AG08396 (cell line): ENCODE measurements around the gene PPP3CA.
"Not testable (repeated sequence)": the region's sequence is repeated elsewhere in the genome, so short reads cannot be mapped to it uniquely, and the experiment has no call there.

Experiments
- DNase-seq: peaks from one replicate; pipeline ENCODE4 v3.0.0; 2012; ENCODE audit warnings: low spot score, mixed read lengths

The PPP3CA gene

DNA sequence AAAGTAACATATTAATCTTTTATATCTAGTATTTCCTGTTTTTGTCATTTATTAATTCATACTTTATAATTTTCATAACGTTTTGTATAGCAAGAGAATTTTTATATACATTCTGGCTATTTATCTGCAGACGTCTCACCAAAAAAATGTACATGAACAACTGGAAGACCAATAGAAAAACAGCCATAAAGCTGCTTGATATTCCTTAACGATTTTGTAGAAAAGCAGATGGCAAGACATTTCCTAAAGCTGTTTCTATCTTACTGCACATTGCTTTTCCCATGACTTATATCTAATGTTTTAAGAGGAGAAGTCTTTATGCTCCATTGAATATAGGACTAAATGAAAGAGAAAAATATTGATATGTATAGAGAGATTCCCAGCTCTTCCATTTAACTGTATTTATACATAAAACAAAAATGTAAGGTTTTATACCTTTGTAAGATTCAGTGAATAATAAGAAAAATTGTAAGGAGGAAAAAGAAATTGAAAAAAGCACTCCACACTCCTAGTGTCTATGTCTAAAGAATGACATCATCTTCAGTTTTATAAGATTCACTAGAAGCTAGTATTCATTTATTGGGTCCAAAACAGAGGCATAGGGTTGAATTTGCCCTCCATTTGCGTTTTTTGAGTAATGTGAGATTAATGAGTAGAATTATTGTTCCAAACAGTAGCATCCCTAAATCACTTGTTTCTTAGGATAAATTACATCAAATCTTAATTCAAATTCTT lies 248.5 kb downstream of the PPP3CA start:
- DNase-seq: no peak

DNA sequence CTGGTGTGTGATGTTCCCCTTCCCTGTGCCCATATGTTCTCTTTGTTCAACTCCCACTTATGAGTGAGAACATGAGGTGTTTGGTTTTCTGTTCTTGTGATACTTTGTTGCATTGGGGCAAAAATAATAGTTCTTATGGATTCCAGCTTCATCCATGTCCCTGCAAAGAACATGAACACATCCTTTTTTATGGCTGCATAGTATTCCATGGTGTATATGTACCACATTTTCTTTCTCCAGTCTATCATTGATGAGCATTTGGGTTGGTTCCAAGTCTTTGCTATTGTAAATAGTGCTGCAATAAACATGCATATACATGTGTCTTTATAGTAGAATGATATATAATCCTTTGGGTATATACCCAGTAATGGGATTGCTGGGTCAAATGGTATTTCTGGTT lies 254.7 kb downstream of the PPP3CA start:
- DNase-seq: not testable (repeated sequence)

DNA sequence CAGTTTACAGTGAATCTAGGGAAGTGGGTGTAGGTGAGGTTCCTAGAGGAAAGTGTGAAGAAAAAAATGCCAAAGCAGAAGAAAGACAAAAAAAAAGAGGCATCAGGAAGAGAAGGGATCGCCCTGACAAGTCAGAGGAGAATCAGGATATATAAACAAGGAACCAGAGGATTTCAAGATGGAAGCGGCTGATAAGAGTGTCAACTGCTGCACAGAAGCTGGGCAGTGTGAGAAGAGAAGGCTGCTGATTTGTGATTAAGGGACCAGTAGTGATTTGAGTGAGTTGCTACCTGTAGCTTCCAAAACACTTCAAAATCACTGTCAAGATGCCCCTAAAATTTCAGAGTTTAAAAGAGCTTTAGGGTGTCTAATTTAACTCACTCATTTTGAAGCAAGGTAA lies 258.2 kb downstream of the PPP3CA start:
- no peak for DNase-seq

DNA sequence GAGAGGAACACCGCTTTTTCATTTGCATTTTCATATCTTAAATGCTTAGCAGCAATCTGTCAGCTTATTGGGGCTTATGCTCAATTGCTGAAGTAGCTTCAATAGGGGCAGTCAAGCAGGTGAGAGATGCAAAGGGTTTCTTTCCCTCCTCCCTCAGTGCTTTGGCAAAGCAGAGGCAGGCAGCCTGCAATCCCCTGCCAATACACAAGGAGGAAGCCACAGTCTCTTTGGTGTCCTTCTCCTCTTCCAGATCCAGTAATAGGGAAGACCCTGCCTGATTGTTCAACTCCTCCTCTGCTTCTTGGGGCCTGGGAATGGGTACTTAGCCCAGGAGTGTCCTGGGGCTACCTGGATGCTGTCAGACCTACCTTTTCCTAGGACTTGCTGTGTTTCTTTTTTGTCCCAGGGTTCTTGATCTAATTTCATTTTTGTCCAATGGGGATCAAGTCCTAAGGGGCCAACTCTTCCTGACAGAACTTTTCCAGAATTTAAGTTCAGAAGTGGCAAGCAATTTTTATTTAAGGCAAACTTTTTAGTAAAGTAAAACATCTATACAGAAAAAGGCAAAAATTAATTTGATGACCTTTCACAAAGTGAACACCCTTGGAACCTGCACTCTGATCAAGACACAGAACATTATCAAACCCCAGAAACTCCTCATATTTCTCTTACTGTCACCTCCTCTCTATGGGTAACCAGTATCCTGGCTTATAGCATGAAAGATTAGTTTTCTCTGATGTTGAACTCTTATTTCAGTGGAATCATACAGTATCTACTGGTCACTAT lies 260.3 kb downstream of the PPP3CA start:
- no peak for DNase-seq

DNA sequence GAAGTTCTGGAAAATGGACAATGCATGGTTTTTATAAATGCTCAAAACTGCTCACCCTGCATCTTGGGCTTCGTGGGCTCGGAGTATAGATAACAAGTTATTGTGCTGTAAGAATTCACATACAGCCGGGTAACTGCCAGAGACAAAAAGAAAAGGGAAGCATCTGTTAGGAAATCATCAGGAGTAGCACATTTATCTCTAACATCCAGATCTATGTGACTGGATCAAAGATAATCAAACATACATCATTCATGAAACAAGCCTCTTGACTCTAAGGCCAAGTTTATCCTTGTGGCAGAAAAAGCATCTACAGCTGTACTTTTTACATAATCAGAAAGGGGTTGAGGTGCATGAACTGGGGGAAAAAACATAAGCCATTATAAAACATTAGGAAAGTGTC lies 264.2 kb downstream of the PPP3CA start:
- no peak for DNase-seq

DNA sequence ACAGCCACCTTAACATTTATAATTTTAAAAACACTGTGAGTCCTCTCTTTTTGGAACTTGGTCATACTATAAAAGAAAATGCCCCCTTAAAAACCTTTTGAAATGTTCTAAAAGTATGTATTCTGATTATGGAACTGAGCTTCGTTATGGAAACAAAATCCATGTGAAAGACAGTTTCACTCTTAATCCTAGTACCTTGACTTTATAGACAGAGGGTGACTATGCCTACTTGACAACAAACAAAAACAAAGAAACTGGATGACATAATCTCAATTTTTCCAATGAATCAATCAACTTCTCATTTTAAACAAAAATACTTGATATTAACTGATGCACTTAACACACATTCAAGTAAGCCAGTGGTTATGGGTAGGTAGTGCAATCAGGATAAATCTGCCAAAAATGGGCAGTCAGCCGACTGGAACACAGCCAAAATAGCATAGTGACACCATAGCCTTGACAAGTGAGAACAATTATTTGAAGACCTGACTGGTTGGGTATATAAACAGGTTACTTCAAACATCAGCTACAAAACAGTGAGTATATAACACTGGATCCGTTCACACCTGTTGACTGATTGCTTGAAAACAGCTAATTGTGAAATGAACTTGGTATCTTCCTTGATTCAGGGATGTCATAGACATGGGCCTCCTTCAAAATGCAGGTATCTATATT lies 265.5 kb downstream of the PPP3CA start:
- DNase-seq: no peak

DNA sequence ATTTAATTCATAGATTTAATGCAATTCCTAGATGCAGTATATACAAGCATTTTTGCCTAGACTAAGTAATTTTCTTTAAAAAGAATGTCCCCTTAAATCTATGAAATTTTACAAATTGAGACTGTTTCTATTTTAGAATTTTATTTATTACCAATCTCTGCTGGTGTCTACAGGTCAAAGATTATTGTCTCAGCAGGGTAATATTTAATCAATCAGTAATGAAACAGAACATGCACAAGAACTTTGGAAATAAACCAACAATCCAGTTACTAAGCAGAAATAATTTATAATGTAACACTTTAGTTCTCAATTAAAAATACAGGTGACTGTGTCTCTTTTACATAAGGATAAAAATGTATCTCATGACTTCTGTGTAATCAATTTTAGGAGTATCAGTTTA lies 266.2 kb downstream of the PPP3CA start:
- no peak for DNase-seq

DNA sequence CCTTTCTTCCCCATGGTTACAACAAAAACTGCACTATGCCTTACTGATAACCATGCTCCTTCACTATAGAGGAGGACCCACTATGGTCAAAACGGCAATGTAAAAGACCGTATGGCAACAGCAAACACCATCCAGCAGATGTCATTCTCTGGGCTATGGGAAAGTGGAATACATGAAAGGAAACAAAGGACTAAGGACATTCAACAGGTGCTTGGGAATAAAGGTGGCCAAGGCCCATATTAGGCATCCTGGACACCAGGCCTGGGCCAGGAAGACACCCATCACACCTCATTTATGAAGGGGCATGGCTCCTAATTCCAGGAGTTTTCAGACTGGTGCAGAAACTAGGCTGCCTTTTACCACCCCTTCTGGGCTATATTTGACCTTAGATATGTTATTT lies 268.4 kb downstream of the PPP3CA start:
- no peak for DNase-seq

DNA sequence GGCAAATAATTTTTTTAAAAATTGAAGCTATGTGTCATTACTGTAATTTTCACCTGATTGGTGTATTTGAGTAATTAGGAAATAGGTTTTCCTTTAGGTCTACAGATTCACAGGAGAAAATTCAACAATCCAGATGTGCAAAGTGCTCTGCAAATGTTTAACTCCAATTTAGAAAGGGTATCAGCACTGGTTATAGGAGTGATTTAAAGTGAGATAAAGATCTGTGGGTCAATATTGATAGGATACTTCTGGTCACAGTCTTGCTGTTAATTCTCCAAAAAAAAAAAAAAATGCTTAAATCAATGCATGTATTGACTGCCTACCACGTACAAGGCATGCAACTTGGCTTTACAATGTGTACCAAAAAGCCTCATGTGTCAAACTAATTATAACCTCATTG lies 271.3 kb downstream of the PPP3CA start:
- no peak for DNase-seq

DNA sequence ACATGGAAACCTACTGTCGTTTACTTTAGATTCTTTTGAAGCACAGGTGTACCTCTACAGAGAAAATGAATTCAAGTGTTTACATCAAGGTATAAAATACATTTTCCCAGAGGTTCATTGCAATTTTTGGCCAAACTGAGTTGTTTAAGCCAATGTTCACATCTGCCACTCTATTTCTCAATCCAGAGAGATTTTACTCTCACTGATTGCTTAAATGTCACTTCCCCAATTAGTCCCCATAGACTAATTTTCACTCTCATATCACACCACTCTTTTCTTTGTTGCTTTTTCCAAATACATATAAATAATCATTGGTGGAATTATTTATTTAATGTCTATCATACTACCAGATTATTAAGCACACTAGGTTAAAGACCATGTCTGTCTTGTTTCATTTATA lies 271.8 kb downstream of the PPP3CA start:
- no peak for DNase-seq

DNA sequence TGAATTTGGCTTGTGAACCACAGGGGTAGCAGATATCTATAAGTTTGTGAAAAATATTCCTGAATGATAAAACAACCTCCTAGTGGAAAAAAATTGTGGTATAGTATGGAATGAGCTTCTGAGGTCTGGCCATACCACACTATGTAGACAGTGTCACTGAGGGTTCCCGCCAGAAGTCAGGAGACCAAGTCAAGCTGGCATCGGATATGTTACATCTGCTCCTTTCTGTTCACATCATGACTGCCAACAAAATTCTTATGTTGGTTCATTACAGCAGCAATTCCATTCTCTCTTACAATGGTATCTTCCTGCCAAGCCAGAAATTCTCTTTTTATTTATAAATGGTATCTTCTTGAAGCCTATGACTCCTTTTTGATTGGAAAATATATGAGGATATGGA lies 273.0 kb downstream of the PPP3CA start:
- no peak for DNase-seq

DNA sequence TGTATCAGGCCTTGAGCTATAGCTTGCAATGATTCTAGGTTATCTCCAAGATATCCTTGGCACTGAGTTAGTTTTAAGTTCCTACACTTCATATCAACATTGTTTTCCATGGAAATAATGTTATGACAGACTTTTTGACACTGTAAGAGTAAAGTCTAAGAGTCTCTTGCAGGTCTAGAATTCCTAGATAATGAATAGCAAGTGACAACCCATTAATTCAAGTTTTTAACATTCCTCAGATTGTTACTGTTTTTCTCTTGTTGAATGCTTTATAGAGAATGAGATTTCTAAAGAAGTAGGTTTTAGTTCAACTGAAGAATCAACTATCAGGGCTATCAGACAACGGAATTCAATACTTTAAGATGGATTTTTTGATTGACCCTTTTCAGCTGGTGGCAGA lies 276.1 kb downstream of the PPP3CA start:
- DNase-seq: no peak

DNA sequence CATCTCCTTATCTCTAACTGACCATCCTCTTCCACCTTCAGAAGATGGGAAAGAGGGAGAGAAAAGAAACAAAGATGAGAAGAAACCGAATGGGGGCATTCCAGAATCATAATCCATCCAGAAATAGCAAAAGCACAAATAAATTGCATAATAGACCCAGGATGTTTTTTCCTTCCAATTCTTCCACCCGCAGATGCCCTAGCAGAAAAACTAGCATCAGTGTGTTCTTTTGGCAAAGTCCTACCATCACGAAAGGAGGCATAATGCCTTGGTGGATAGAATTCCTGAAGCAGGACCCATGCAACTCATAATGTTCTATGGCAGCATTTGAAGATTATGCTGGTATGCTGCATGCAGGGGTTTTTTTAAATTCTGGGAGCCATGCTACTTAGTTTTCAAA lies 279.2 kb downstream of the PPP3CA start:
- DNase-seq: no peak

DNA sequence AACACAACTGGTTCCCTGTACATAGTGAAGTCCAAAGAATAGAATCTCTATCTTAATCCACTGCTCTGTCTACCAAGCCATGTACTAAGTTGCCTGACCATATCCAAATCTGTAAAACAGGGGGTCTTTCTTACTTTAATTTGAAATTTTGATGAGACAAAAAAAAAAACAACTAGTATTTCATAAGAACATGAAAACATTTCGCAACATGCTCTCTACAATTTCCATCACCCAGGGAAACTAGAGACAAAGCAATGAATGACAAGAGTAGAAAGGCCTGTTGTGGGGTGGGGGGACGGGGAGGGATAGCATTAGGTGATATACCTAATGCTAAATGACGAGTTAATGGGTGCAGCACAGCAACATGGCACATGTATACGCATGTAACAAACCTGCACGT lies 279.9 kb downstream of the PPP3CA start:
- DNase-seq: no peak

DNA sequence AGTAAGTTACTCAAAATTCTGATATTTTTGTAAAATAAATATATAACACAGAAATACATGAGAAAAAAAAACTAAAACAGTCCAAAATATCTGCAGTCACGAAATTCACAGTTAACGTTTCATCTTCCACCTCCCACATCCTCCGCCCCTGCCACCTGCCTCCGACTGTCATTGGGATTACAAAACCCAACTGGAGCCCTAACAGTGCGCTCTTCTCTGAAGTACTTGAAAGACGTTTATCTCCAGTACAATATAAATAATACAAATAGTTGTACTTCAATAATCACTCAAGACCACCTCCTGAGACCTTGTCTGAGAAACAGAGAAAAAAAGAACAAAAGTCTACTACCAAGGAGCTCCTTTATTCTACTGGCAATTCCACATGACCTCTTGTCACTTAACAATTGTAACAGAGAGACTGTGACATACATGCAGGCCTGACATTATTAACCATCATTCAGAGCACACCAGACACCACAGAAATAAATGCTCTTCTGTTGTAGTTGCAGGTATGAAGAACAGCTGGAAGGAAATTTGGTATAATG lies 280.6 kb downstream of the PPP3CA start:
- no peak for DNase-seq

DNA sequence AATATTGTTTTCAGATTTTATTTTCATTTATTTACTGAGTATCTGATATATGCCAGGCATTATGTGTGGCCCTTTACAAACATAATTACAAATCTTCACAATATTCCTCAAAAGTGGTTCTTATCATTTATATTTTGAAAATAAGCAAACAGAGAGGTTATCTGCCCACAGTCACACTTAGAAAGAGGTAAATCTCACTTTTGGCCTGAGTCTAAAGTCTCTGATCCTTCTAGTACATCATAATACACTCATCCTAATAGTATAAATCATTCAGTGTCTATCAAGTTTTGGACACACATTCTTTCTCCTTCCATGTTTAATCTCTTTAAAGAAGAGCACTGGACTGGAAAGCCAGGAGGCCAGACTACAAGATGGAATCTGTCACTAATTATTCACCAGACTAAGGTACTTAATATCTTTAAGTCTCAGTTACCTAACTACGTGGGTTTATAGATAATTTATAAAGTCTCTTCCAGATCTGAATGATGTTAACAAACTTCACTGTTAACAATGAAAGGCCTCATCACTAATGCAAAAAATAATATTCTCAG lies 281.3 kb downstream of the PPP3CA start:
- no peak for DNase-seq

DNA sequence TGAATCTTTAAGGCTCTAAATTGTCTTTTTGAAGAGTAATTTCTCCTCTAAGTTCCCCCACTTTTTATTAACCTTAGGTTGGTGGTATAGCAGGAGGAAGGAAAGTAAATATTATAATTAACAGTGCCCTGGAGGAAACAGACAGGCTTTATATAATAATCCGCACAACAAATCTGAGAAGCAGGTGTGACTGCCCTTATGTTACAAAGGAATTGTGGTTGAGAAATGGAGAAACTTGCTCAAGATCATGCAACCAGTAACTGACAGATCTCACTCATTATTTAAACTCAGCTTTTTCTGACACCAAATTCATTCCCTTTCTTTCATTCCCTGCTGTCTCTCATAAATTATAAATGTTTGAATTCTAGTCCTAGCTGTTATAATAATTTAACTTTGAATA lies 282.0 kb downstream of the PPP3CA start:
- DNase-seq: no peak

DNA sequence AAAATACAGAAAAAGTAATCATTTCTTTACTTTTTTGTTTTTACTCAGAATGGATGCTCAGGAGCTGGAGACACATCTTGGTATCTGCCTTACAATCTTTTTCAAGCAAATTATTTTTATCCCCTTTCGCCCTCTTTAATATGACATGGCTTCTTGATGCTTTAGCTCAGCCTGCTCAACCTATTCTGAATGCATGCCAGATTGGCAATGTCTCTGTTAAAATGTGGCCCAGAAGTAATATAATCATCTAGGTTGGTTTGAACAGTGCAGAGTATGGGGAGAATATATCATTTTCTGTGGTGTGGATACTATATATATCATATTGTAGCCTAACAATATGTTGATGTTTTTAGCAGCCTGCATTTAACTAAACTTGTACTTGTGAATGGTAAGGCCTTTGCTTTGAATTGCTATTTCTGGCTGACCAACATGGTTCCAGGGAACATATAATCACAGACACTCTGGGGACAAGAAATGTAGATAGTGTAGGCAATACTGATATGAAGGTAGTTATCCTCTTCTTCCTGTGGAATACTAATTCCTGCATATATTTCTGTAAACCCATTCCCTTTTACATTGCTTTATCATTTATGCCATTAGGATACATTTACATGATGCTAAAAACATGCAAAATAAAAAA lies 282.7 kb downstream of the PPP3CA start:
- no peak for DNase-seq

DNA sequence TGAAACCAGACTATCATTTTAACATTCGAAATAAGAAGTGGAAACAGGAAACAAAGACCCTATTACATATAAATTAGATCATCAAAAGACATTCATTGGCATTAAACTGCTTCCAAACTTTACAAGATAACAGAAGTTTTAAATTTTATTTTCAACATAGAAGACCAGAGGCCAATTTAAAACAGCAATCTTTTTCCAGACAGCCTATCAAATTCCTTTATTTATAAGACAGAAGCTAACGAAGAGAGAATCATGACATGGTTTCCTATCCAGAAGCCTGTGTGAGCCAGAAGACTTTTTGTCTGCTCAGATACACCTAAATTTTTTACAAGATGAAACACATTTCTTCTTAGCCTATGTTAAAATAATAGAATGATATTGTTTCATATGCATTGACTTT lies 291.9 kb downstream of the PPP3CA start:
- DNase-seq: no peak

DNA sequence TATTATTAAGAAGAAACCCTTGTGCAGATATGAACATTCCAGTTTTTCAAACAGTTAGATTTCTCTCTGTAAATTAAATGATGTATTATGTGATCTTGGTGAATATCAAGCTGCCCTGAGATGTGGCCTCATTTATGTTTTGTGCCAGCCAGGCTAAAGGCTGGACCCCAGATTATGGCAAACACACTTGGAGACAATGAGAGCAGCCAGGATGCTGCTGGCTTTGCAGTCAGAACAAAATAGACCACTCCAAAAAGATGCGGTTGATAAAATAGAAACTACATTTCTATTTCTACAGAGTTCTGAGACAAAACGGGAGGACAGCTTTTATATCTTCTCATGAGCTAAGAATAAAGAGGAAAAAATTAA lies 296.5 kb downstream of the PPP3CA start:
- no peak for DNase-seq

DNA sequence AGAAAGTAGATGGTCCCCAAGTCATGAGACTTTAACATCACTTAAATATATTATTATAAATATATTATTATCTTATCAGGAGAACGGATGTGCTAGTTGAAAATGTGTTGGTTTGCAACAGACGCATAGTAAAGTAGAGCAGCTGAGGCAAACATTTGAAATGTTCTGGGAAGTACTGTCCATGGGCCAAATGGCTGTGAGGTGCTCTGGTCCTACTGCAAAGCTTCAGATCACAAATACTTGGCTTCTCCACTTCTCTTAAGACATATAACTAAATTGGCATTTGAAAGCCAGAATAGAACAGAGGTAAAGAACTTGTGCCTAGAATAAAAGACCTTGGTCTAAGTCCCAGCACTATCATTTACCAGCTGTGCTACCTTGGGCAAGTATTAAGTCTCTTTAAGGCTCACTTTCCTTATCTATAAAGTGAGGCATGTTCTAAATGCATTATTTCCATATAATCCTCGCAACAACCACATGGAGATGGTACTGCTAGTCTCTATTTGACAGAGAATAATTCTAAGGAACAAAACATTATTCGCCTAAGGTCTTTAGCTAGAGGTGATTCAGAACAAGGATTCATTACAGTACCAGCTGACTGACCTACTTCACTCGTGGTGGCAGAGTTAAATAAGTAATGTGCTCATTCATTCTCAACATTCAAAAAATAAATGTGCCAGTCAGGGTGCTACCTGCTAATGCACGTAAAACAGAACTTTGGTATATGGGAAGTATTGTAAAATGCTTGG lies 297.1 kb downstream of the PPP3CA start:
- DNase-seq: no peak
